IPS DF 4.7 (cell line): ENCODE results near the gene BNC2.

Source experiments
- DNase-seq: peaks from one replicate; pipeline ENCODE4 v3.0.0-alpha.2; 2013; ENCODE audit warnings: low spot score; ENCODE audit errors: extremely low read depth

The BNC2 gene

GRCh38 chr9:16370647-16371046 is 499.8 kb downstream of the BNC2 start:
- DNase-seq: no peak

DNA sequence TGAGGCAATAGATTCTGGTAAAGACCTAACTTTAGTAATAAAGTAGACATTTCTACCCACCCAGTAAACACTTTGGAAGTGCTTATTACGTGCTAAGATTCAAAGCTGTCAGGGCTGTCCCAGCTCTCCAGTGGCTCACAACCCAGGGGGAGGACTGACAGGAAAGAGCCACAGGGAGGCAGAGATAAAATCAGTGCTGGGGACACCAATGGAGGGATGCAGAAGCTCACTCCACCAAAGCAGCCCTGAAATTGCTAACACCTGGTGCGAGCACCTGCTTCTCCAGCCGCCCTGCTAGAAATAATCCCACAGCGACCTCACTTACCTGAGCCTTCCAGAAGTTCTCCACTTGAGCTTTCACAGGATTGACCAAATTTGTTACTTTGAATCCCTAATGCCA is 501.0 kb downstream of the BNC2 start:
- DNase-seq: no peak

GRCh38 chr9:16368237-16369087 is 502.0 kb downstream of the BNC2 start:
- no peak for DNase-seq

GRCh38 chr9:16367605-16368231 is 502.8 kb downstream of the BNC2 start:
- DNase-seq: no peak

DNA sequence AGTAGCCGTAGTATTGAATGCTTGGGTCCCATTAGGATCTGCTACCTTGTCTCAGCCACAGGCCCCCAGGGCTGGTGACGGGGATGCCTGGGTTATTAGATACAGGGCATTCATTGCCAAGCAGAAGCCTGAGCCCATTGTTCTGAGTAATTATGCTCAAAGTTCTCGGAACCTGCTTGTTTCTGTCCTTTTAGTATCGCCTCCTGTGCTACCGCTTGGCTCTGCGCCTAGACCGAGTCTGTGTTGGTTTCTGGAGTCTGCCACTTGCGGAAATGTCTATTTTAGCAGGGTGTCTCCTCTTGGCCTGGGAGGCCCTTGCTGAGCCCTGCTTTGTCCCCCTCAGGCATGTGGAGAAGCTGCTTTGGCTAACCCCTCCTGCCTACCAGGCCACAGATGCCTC is 506.1 kb downstream of the BNC2 start:
- DNase-seq: no peak

DNA sequence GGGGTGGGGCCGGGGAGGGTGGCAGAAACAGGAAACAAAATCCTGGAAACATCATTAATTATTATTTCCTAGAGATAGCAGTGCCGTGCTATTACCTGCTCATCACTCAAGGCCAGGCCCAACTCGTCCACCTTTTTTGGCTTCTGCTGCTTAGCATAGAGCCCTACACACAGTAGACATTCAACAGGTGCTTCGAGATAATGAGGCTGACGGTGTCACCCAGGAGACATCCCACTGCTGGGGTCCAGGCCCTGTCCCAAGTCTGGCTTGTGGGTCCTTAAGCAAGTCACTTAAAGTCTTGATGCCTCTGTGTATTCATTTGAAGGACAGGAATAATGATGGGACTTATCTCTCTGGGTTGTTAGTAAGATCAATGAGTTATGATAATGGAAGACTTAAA is 506.6 kb downstream of the BNC2 start:
- no peak for DNase-seq

DNA sequence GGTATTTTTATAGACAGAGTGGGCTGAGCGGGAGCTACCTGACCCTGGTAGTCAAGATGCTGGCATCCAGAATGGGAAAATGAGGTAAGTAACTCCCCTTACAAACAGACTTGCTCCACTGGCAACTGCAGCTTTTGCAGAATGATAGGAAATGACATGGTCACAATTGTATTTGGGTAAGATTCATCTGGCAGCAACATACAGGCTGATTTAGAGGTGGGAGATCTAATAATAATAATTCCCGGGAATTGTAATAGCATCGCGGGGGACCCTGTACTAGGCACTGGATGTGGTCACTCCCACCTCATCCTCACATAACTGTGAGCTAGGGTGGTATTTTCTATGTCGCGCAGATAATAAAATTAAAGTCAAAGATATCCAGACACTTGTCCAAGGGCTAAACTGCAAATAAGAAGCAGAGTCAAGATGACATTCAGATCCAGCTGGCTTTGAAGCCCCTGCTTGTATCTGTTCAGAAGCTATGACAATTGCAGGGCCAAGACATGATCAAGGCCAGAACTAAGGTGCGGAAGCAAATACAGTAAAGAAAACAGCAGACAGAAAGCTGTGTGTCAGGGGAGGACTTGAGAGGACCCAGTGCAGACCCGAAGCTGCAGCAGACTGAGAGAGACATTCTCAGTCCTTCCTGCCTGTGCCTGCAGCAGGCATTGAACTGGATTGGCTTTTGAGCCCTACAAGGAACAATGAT is 507.2 kb downstream of the BNC2 start:
- DNase-seq: no peak

DNA sequence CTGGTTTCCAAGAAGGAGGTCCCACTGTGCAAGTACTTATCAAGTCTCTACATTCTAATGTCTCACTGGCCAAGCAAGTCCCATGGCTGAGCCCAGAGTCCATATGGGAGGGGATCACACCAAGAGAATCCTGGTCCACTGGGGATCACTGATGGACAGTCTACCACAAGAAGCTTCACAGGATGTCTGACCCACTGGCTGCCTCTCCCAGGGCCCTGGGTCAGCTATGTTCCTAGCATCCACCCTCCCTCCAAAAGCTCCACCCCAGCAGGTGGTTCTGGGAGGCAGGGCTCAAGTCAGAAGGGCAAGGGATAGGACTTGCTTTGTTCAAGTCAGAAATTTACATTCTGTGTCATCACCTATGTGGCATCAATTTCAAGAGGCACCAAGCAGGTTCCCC is 508.5 kb downstream of the BNC2 start:
- no peak for DNase-seq

GRCh38 chr9:16361118-16361517 is 509.4 kb downstream of the BNC2 start:
- DNase-seq: no peak

DNA sequence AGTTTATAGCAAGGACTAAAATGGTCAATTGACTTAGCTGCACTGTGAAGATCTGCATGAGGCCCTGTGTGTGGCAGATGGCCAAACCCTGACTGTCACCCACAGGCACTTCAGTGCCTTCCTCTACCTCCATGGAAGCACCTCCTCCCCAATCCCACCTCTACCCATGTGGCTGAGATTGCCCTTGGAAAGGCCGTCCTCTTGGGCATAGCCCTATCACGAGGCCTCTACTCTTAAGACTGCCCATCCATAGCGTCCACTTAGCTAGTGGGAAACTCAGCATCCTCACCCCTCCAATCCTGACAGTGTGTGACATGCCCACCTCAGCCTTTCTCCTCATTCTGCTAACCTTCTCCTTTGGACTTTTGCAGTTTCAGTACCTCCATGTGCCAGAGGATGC is 510.2 kb downstream of the BNC2 start:
- DNase-seq: no peak
